Loucy (cell line): Measurements from ENCODE around the gene TANGO2.

Experiments
- H2AFZ ChIP-seq: fragments of 200-600 bp; sonication (generic); 2 replicates; pipeline ENCODE4 v1.6.0; 2016; ENCODE audit warnings: antibody characterized with exemption, mild to moderate bottlenecking, low read length, moderate library complexity
- H3F3A ChIP-seq: fragments of 200-600 bp; 2 replicates; pipeline ENCODE4 v1.6.0; 2016; ENCODE audit warnings: antibody characterized with exemption, low read depth, mild to moderate bottlenecking
- H3K27me3 ChIP-seq: fragments of 200-600 bp; sonication (generic); 2 replicates; pipeline ENCODE4 v1.6.1; 2014; ENCODE audit warnings: low read length, mild to moderate bottlenecking; ENCODE audit not compliant: insufficient read depth, poor library complexity, severe bottlenecking
- H3K36me3 ChIP-seq: fragments of 200-600 bp; sonication (generic); 2 replicates; pipeline ENCODE4 v1.6.1; 2016; ENCODE audit warnings: low read length; ENCODE audit not compliant: insufficient read depth
- H3K4me1 ChIP-seq: fragments of 200-600 bp; sonication (generic); 2 replicates; pipeline ENCODE4 v1.5.1; 2014; ENCODE audit warnings: low read length, mild to moderate bottlenecking; ENCODE audit not compliant: insufficient read depth, poor library complexity, severe bottlenecking
- H3K4me2 ChIP-seq: fragments of 200-600 bp; sonication (generic); 2 replicates; pipeline ENCODE4 v1.6.0; 2014; ENCODE audit warnings: antibody characterized with exemption, low read length, low read depth, mild to moderate bottlenecking; ENCODE audit not compliant: poor library complexity, severe bottlenecking
- H3K4me3 ChIP-seq: fragments of 200-600 bp; sonication (generic); 2 replicates; pipeline ENCODE4 v1.5.1; 2014; ENCODE audit warnings: low read length, mild to moderate bottlenecking, mixed read lengths; ENCODE audit not compliant: poor library complexity, severe bottlenecking
- H3K79me2 ChIP-seq: fragments of 200-600 bp; sonication (generic); 2 replicates; pipeline ENCODE4 v1.6.1; 2014; ENCODE audit warnings: low read length; ENCODE audit not compliant: insufficient read depth
- H3K9ac ChIP-seq: fragments of 200-600 bp; sonication (generic); 2 replicates; pipeline ENCODE4 v1.6.0; 2014; ENCODE audit warnings: mild to moderate bottlenecking, low read depth, low read length, moderate library complexity; ENCODE audit not compliant: poor library complexity, severe bottlenecking
- H3K9me2 ChIP-seq: fragments of 200-600 bp; sonication (generic); replicated peaks from 2 replicates; pipeline ENCODE4 v1.6.1; 2016; ENCODE audit warnings: low read depth, low read length, mixed read lengths
- H3K9me3 ChIP-seq: fragments of 200-600 bp; sonication (generic); 2 replicates; pipeline ENCODE4 v1.6.1; 2014; ENCODE audit warnings: mild to moderate bottlenecking, antibody characterized with exemption, low read length, low read depth; ENCODE audit not compliant: insufficient read depth
- H4K20me1 ChIP-seq: fragments of 200-600 bp; sonication (generic); 2 replicates; pipeline ENCODE4 v1.6.0; 2014; ENCODE audit warnings: antibody characterized with exemption, low read length, mild to moderate bottlenecking; ENCODE audit not compliant: insufficient read depth, poor library complexity, severe bottlenecking
- EZH2phosphoT487 ChIP-seq: fragments of 200-600 bp; IDR thresholded peaks from 2 replicates; pipeline ENCODE4 v1.6.1; 2018; ENCODE audit warnings: antibody characterized with exemption, mild to moderate bottlenecking, moderate library complexity, borderline replicate concordance
- TF ChIP-seq, protein P1 (sequence below): fragments of 200-600 bp; sonication (generic); conservative IDR thresholded peaks from 2 replicates; pipeline ENCODE4 v1.5.1; 2014; ENCODE audit warnings: mild to moderate bottlenecking, antibody characterized with exemption, low read length

TANGO2 gene

DNA sequence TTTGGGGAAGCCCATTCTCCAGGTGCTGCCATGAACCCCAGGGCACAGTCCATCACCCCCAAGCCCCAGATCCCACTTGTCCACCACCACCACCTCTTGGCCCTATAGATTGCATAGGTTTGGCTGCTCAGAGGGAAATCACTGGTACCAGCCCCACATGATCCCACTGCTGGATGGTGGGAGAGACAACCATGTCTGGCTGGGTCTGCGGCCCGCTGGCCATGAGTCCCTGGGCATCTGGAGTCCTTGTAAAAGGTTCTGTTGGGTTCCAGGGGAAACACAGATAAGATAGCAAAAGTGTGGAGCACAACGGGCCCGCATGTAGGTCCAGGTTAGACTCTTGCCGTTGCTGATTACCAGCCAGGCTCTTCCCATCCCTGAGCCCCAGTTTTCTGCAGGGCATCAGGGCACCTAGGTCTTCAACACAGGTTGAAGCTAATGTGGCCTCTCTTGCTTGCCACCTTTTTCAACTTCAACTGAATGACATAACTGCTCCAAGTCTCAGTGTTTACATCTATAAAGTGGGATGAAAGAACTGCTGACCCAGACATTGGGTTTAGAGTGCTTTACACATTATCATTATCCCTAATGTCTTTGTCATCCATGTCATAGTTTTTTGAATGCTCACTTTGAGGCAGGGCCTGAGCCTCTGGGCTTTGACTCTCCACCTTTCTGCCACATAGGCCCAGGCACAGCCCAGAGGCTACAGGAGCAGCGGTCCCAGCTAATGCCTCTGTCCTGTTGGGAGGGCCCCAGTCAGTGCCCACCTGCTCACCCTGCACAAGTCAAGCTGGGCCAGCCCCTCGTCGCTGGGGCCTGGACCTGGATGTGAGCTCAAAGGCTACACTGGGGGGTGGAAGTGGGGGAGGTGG is 1.0 kb upstream of the TANGO2 start:
- TF ChIP-seq, protein P1, sequence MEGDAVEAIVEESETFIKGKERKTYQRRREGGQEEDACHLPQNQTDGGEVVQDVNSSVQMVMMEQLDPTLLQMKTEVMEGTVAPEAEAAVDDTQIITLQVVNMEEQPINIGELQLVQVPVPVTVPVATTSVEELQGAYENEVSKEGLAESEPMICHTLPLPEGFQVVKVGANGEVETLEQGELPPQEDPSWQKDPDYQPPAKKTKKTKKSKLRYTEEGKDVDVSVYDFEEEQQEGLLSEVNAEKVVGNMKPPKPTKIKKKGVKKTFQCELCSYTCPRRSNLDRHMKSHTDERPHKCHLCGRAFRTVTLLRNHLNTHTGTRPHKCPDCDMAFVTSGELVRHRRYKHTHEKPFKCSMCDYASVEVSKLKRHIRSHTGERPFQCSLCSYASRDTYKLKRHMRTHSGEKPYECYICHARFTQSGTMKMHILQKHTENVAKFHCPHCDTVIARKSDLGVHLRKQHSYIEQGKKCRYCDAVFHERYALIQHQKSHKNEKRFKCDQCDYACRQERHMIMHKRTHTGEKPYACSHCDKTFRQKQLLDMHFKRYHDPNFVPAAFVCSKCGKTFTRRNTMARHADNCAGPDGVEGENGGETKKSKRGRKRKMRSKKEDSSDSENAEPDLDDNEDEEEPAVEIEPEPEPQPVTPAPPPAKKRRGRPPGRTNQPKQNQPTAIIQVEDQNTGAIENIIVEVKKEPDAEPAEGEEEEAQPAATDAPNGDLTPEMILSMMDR: no peak
- no peak for TF ChIP-seq EZH2phosphoT487
- Histone ChIP-seq H3K9me3 (no peaks in the 10 kb centered on the region), H3K79me2 (peaks cover 25% of the 10 kb centered on the region), H3K4me3 (peak overlapping the region; percentile 98), H3K9me2 (no peaks in the 10 kb centered on the region), H3F3A (no peaks in the 10 kb centered on the region), H2AFZ (peak overlapping the region; percentile 44; the same call in 1 of the 2 replicates), H3K4me2 (peak overlapping the region; percentile 62), H4K20me1 (peaks cover 10% of the 10 kb centered on the region), H3K9ac (peak overlapping the region; percentile 61), H3K4me1 (peaks cover 28% of the 10 kb centered on the region), H3K27me3 (peaks cover 19% of the 10 kb centered on the region), H3K36me3 (no peaks in the 10 kb centered on the region)

DNA sequence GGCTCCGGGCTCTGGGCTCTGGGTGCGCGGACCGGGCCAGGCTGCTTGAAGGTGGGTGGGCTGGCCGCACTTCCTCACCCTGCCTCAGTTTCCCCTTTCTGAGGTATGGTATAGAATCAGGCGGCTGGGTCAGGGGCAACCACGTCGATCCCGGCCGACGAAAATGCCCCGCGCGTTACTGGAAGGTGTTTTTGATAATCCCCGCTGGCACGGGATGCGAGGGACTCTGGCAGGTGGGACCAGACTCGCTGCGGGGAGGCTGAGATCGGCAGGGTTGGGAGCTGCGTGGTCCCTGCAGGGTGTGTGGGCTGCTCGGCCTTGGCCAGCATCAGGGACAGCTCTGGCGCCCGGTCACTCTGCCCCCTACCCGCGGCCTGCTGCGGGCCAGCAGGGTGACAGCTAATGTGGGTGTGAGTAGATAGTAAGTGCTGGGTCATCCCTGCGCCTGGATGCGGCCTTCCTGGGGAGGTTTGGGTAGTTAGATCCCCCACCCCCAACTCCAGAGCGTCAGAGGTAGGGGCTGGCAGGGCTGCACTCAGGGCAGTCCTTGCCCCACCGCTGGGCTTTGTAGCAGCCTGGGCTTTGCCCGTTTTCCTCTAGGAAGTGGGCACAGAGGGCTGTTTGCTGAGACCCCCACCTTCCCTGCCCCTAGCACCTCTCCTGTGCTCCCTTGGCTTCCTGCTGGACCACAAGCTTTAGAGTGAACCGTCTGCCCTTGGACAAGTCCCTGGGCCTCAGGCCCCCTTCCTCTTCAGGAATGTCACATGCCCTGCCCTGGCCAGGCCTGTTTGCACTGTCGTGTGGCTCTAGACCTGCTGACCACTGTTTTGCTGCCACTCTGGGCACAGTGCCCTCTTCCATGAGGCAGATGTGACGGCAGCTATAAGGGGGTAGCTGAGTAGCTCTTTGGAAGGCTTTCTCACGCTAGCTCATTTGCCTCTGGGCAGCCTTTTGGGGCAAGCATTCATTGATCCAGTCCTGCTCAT is 579 bp downstream of the TANGO2 start:
- Histone ChIP-seq H3F3A (no peaks in the 10 kb centered on the region), H3K9me3 (no peaks in the 10 kb centered on the region), H3K9ac (peak overlapping the region; percentile 94), H3K27me3 (peaks cover 13% of the 10 kb centered on the region), H3K9me2 (no peaks in the 10 kb centered on the region), H4K20me1 (peaks cover 10% of the 10 kb centered on the region), H3K79me2 (peaks cover 25% of the 10 kb centered on the region), H2AFZ (peak overlapping the region; percentile 66; the same call in 1 of the 2 replicates), H3K36me3 (no peaks in the 10 kb centered on the region), H3K4me1 (peaks cover 28% of the 10 kb centered on the region), H3K4me3 (peak overlapping the region; percentile 98), H3K4me2 (peak overlapping the region; percentile 95)
- no peak for TF ChIP-seq EZH2phosphoT487
- TF ChIP-seq, protein P1: no peak

DNA sequence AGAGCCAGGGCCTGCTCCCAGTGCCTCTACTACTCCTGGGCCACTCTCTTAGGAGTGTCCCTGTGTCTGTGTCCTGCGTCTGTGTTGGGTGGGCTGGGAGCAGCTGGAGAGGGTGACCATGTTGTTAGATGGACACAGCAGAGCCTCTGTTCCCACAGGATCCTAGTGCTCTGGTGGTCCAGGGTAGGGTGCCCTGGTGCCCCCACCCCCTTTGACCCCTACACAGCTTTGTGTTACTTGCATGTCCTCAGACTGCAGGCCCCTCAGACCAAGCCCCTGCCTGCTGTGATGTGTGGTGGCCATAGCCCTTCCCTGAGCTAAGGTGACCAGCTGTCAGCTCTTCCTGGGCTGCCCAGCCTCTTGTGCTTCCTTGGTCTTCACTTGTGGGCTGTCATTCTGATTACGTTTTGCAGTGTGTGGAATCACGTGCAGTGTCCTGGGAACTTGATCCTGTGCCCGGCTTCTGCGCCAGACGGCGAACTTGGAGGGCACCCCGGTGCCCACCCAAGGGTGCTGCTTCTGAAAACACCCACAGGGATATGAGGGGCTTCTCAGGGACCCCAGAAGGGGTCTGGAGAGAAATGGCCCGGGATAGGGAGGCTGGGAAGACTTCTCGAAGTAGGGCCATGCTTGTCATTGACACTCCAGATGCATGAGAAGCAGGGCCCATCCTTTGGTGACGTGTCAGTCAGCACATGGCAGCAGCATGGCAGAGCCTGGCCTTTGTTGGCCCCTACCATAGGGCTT is 1.5 kb downstream of the TANGO2 start:
- no peak overlapping the region for H2AFZ ChIP-seq
- H3K79me2 ChIP-seq: peaks cover 25% of the 10 kb centered on the region
- H3K4me3 ChIP-seq: peak overlapping the region; percentile 98
- peaks cover 20% of the 10 kb centered on the region for H3K4me1 ChIP-seq
- no peaks in the 10 kb centered on the region for H3F3A ChIP-seq
- TF ChIP-seq, protein P1: no peak
- no peak for TF ChIP-seq EZH2phosphoT487
- H3K4me2 ChIP-seq: peak overlapping the region; percentile 95
- H3K36me3 ChIP-seq: no peaks in the 10 kb centered on the region
- H3K27me3 ChIP-seq: peaks cover 7% of the 10 kb centered on the region
- H4K20me1 ChIP-seq: peaks cover 10% of the 10 kb centered on the region
- H3K9me3 ChIP-seq: no peaks in the 10 kb centered on the region
- peak overlapping the region; percentile 94 for H3K9ac ChIP-seq
- no peaks in the 10 kb centered on the region for H3K9me2 ChIP-seq
